GM21423 (cell line): ENCODE measurements around the gene CFAP54.
A peak's percentile ranks its signal among the peaks of the same experiment; 100 is the strongest.
"Not testable (repeated sequence)": the region's sequence is repeated elsewhere in the genome, so short reads cannot be mapped to it uniquely, and the experiment has no call there.

ENCODE experiments used
- ATAC-seq: cut with Tn5 transposase; IDR thresholded peaks from one replicate; pipeline ENCODE4 v1.9.1; 2021; ENCODE audit warnings: mild to moderate bottlenecking, moderate library complexity; ENCODE audit not compliant: unreplicated experiment

CFAP54 gene

GRCh38 chr12:96472384-96472783 is 17.0 kb upstream of the CFAP54 start:
- ATAC-seq: no peak

- no peak for ATAC-seq
Observed at GRCh38 chr12:96473394-96474093, 15.8 kb upstream of the CFAP54 start.

GRCh38 chr12:96474206-96474605 is 15.2 kb upstream of the CFAP54 start:
- ATAC-seq: no peak

- ATAC-seq: no peak
Observed at GRCh38 chr12:96478011-96478410, 11.4 kb upstream of the CFAP54 start.

DNA sequence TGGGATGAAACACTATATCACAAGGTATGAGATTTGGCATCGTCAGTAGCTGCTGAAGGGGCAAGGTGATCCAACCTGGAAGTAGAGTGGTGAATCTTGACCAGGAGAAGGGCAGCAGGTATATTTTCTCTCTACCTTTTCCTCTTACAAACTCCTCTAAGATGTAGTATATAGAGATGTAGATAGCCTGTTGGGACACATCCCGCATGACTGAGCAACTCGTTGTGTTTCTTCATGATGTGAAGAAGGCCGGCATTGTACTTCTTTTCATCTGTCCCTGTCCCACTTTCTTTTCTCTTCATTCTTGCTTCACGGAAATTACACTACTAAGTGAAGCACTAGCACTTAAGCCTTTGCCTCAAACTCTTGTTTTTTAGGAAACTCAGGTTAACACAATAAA is 7.3 kb upstream of the CFAP54 start:
- ATAC-seq: no peak

- ATAC-seq: no peak
Observed at GRCh38 chr12:96483116-96483515, 6.3 kb upstream of the CFAP54 start.

- no peak for ATAC-seq
Observed at GRCh38 chr12:96486751-96487613, 2.4 kb upstream of the CFAP54 start.

DNA sequence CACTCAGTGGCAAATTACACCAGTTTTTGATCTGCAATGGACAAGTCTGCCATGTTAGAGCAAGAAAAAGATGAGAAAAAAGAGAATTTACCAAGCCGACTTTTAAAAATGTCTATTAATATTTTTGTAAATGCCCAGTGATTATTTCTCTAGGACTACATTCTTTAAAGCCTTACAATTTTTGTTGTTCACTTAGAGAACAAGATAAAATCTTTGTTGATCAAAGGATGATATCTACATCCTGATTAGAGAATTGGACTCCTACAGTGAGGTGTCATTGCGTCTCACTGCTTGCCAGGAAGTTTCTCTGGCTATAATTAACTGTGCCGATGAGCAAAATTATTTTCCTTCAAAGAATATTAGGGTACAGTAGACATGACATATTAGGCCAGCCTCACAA is 1.7 kb upstream of the CFAP54 start:
- no peak for ATAC-seq

DNA sequence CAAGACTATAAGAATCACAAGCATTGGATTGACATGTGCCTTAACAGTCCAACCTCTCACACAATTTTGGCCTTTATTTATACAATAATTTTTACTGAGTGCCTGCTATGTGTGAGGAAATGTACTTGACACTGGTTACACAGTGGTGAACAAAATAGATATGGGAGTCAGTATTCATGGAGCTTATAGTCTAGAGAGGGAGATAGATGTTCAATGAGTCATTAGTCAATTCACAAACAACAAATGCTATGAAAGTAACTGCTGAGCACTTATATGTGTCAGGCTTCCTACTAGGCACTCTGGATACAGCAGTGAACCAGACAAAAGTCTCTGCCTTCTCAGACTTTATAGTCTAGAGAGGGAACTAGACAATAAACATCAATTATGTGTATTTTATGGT is 3.7 kb downstream of the CFAP54 start:
- no peak for ATAC-seq

- not testable (repeated sequence) for ATAC-seq
Observed at GRCh38 chr12:96494154-96494553, 4.8 kb downstream of the CFAP54 start.

DNA sequence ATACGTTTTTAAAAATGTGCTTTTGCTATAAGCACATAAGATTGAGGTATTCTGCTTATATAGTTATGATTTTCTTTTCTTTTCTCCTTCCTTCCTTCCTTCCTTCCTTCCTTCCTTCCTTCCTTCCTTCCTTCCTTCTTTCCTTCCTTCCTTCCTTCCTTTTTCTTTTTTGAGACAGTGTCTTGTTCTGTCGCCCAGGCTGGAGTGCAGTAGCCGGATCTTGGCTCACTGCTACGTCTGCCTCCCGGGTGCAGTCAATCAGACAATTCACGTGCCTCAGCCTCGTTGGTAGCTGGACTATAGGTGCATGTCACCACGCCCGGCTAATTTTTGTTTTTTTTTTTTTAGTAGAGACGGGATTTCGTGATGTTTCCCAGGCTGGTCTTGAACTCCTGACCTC is 5.8 kb downstream of the CFAP54 start:
- no peak for ATAC-seq

GRCh38 chr12:96495841-96496545 is 6.6 kb downstream of the CFAP54 start:
- peak; percentile 59 for ATAC-seq

- ATAC-seq: no peak
Observed at GRCh38 chr12:96496944-96497343, 7.6 kb downstream of the CFAP54 start.

- ATAC-seq: no peak
Observed at GRCh38 chr12:96497855-96498254, 8.5 kb downstream of the CFAP54 start.

DNA sequence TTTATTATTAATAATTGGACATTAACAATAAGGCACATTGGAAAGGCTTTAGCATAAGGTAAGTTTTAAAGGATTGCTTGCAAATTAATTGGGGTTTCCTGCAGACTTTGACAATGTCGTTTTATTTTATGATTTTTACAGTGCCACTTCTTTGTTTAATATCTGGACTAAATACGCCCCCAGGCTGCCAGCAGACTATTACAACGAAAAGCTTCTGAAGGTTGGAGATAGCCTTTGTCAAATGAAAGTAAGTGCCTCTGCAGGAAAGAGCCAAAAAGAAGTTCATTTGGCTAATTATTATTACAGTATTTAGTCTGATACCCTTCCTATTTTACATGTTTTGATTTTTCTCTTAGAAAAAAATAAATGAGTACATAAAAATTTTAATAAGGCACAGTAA is 11.3 kb downstream of the CFAP54 start:
- no peak for ATAC-seq

- ATAC-seq: peak; percentile 84
Observed at GRCh38 chr12:96501133-96501761, 11.9 kb downstream of the CFAP54 start.

DNA sequence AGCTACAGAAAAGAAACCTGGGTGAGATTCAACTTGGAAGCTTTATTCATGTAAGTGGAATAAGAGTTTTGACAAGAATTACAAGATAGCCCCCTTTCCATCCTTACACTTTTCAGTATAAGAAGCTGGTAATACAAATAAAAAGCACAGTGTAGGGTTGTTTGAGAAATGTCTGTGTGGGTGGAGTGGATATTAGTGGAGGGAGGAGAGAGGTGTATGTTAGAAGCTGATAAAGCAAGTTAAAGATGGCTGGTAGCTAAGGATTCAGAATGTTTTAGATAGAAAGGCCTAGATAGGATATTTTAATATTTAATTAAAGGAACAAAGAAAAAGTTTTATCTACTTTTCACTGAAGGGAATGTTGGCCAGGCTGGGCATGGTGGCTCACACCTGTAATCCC is 12.5 kb downstream of the CFAP54 start:
- no peak for ATAC-seq

DNA sequence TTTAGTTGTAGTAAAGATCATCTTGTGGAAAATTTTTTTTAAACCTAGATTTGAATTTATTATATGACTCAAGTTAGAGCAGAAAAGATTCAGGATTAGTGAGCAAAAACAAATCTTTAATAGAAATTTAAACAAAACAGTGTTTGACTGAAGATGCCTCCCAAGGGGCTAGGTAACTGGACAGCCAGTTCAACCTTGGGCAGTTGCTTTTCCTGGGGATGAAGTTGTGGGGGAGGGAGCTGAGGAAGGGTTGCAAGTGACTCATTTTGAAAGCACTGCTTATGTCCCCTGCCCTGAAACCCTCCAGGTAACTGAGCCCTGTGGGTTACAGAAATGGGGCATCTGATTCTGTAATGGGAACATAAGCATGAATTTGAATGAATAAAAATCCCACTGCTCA is 13.1 kb downstream of the CFAP54 start:
- ATAC-seq: peak; percentile 57

DNA sequence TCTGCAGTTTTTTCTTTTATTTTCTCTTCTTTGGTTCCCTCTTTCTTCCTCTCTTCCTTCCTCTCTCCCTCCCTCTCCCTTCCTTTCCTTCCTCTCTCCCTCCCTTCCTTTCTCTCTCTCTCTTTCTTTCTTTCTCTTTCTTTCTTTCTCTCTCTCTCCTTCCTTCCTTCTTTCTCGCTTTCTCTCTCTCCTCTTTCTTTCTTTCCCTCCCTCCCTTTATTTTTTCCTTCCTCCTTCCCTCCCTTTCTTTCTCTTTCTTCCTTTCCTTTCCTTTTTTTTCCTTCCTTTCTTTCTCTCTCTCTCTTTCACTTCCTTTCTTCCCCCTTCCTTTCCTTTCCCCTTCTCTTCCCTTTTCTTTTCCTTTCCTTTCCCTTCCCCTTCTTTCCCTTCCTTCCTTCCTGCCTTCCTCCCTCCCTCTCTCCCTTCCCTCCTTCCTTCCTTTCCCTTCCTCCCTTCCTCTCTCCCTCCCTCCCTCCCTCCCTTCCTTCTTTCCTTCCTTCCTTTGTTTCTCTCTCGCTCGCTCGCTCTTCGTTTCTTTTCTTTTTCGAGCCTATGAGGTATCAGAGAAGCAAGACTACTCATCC is 13.7 kb downstream of the CFAP54 start:
- no peak for ATAC-seq

DNA sequence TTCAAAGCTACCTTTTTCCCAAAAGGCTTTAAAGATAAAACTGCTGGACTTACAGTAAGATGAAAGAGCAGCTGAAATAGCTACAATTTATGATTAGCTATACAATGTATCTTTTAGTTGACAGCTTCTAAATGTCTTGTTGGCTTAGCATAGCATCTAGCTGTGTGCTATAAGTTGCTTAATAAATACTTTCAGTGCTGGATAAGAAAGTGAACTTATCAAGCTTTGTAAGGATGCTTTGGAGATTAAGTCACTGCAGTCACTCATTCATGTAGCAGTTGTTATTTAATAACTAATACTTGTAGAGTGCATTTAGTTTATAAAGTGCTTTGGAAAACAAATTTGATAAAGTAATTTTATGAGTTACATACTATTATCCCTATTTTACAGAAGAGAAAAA is 14.6 kb downstream of the CFAP54 start:
- ATAC-seq: no peak

GRCh38 chr12:96506776-96507175 is 17.4 kb downstream of the CFAP54 start:
- no peak for ATAC-seq
